Heart right ventricle (tissue), 16 donors: ENCODE measurements around the gene CMPK2. TPM values are rescaled to one million over a fixed set of nuclear protein-coding genes. Genes with fewer than 3 reads are reported as not detected.

Experiments used
- ATAC-seq, 8 donors: fragments of 200-7000 bp; cut with Tn5 transposase; one replicate each; pipeline ENCODE4 v1.9.1; 2020; ENCODE audit warnings: mild to moderate bottlenecking in 8 of 8, moderate library complexity in 8 of 8, moderate number of reproducible peaks in 1 of 8
- DNase-seq, 2 donors: peaks; one replicate each; pipeline ENCODE4 v3.0.0-alpha.2; 2020
- H3K27ac ChIP-seq, 10 donors: fragments of 200-600 bp; sonication (generic) in 2 of 10; one replicate each; pipeline versions ENCODE4 v1.5.0 to v1.8.0; 2020 to 2022; ENCODE audit warnings: mild to moderate bottlenecking in 3 of 10
- H3K27me3 ChIP-seq, 7 donors: fragments of 200-600 bp; one replicate each; pipeline ENCODE4 v1.8.0; 2021 to 2022; ENCODE audit warnings: mild to moderate bottlenecking in 2 of 7
- H3K36me3 ChIP-seq, 9 donors: fragments of 200-600 bp; sonication (generic) in 1 of 9; one replicate each; pipeline versions ENCODE4 v1.5.0 to v1.8.0; 2020 to 2022; ENCODE audit warnings: mild to moderate bottlenecking in 2 of 9
- H3K4me1 ChIP-seq, 9 donors: fragments of 200-600 bp; sonication (generic) in 1 of 9; one replicate each; pipeline versions ENCODE4 v1.5.0 to v1.8.0; 2020 to 2022; ENCODE audit warnings: mild to moderate bottlenecking in 4 of 9
- H3K4me3 ChIP-seq, 10 donors: fragments of 200-600 bp; sonication (generic) in 2 of 10; one replicate each; pipeline versions ENCODE4 v1.5.0 to v1.8.0; 2020 to 2022; ENCODE audit warnings: mild to moderate bottlenecking in 7 of 10, moderate library complexity in 2 of 10
- H3K9me3 ChIP-seq, 11 donors: fragments of 200-600 bp in 10 of 11; sonication (generic) in 2 of 11; one replicate each; pipeline versions ENCODE4 v1.5.0 to v1.8.0; 2013 to 2022; ENCODE audit warnings: mild to moderate bottlenecking in 2 of 11, control low read depth in 1 of 11, moderate library complexity in 1 of 11
- CTCF ChIP-seq, 9 donors: fragments of 200-600 bp; sonication (generic) in 2 of 9; IDR thresholded peaks; one replicate each; pipeline versions ENCODE4 v1.5.0 to v1.8.0; 2021 to 2022; ENCODE audit warnings: antibody characterized with exemption in 9 of 9, mild to moderate bottlenecking in 5 of 9, moderate library complexity in 1 of 9
- WGBS, 2 donors: extraction: QIAGEN DNeasy Blood & Tissue Kit; methylation state at CpG; one replicate each; pipeline ENCODE4 v1.1.7; 2013; ENCODE audit warnings: inconsistent platforms in 1 of 2; 5-methylcytosine and 5-hydroxymethylcytosine counted together
- intact Hi-C, 10 donors: fragments of 100-400 bp; cut with DNase I; formaldehyde crosslinking; loops; one replicate each; pipeline versions ENCODE4 v1.11.1 to v1.14.2; 2022
- long read RNA-seq, 3 donors: library from polyadenylated mRNA; unstranded; transcript quantifications; one replicate each; pipeline ENCODE4 v2.0.0, GENCODE V29; 2020 to 2021
- polyA plus RNA-seq, 2 donors: library from polyadenylated mRNA; stranded (reverse); fragments of 200-250 nt; gene quantifications; one replicate each; pipeline ENCODE4 v1.2.3, GENCODE V29; 2013
- total RNA-seq, 10 donors: library from RNA; stranded (reverse); fragmentation: NEBNext Ultra II Directional in 3 of 10; extraction: Animal tissue kit (Norgen Biotek cat#: 25700) in 3 of 10; gene quantifications; one replicate each; pipeline versions ENCODE4 v1.2.1 to v1.2.4, GENCODE V29; 2021 to 2023
- donor health status: Arrhythmogenic right ventricular cardiomyopathy.
- donor health status: ischemic (EF 13 %, LVEDD 7.1; RV severe dilation, severe dysfunction).
- donor health status: healthy with polysubstance abuse.
- donor health status: DM: no; HTN: yes; CAD: no.
- donor health status: DM: no; HTN: no; CAD: no.
- donor health status: ischemic (EF 25% LVEDD 6.9; RV normal size, moderate dysfunction).
- donor health status: ischemic (EF 25% LVEDD 5.7; RV mildly dilated, moderate dysfunction).
- donor health status: healthy.
- donor health status: DM: yes; HTN: yes; CAD: no.
- donor health status: Ischemic cardiomyopathy.
- donor health status: ischemic (EF 35%, LVEDD 5.7; RV mildly dilated, moderate dysfunction).
- donor health status: nonischemic (EF 11% LVEDD 7.7; RV severe dilation, severe dysfunction).
- donor health status: DM: yes; HTN: yes; CAD: no.
- donor health status: PGD.
- donor health status: ischemic (EF 29% LVEDD 5.4; RV normal size, mild dysfunction).
- donor health status: nonischemic (EF 23%, LVEDD 6.1; RV moderate dilation, normal function).

Gene CMPK2, protein sequence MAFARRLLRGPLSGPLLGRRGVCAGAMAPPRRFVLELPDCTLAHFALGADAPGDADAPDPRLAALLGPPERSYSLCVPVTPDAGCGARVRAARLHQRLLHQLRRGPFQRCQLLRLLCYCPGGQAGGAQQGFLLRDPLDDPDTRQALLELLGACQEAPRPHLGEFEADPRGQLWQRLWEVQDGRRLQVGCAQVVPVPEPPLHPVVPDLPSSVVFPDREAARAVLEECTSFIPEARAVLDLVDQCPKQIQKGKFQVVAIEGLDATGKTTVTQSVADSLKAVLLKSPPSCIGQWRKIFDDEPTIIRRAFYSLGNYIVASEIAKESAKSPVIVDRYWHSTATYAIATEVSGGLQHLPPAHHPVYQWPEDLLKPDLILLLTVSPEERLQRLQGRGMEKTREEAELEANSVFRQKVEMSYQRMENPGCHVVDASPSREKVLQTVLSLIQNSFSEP
- total RNA-seq: 10 to 100 TPM in 2 of 10 donors, 1 to 10 TPM in 8; 3.9 to 21.4 (median 6.0) TPM
- polyA plus RNA-seq: 1 to 10 TPM; 2.4 to 2.9 TPM
- long read RNA-seq, donor 1, transcript CMPK2-201 (5 exons, 2,884 nt): major isoform, 21 of 30 reads
- long read RNA-seq, donor 1, partial matches to known transcripts: 1 of 30 reads
- long read RNA-seq, donor 1, other reads (novel, unspliced or antisense): 8 of 30 reads
- long read RNA-seq, donor 2, transcript CMPK2-201 (5 exons, 2,884 nt): major isoform, 10 of 18 reads
- long read RNA-seq, donor 2, partial matches to known transcripts: 1 of 18 reads
- long read RNA-seq, donor 2, other reads (novel, unspliced or antisense): 6 of 18 reads
- long read RNA-seq, donor 3, partial matches to known transcripts: 2 of 10 reads
- long read RNA-seq, donor 3, other reads (novel, unspliced or antisense): 4 of 10 reads

GRCh38 chr2:6865346-6866274, at the start of gene CMPK2:
Gene CMPK2, minus strand, starts transcription at chr2:6865907. Its CDS starts 211 bp downstream, at chr2:6865696.
- peak within 1 kb of the TSS; percentile 54 to 97 (median 81) for H3K4me3 ChIP-seq
- H3K4me1 ChIP-seq: peaks cover 0 to 37% (median 33%) of the 10 kb centered on the region in 9 donors
- H3K27ac ChIP-seq: peak within 1 kb of the TSS; percentile 79 to 99 (median 92)
- peaks cover 0 to 31% (median 7%) of the 10 kb centered on the region in 9 donors for H3K36me3 ChIP-seq
- ATAC-seq (peak; percentile 74 to 88 (median 82)), DNase-seq (peak; percentile 76 to 81)
- peaks cover 0 to 2% (median 0%) of the 10 kb centered on the region in 11 donors for H3K9me3 ChIP-seq
- 0% methylated on average over 102 to 115 of the region's 115 CpGs for WGBS, 2 donors
- TF ChIP-seq CTCF (IDR thresholded peaks at IDR 0.05): peak in 6 of 9 donors; percentile 13 to 47 (median 34)
- intact Hi-C loops: no loop called here
- H3K27me3 ChIP-seq: no peaks in the 10 kb centered on the region

GRCh38 chr2:6915399-6915798, 49.7 kb upstream of the CMPK2 start:
- no peak for TF ChIP-seq CTCF (IDR thresholded peaks at IDR 0.05)
- Histone ChIP-seq H3K4me1 (peaks cover 0 to 30% (median 21%) of the 10 kb centered on the region in 9 donors), H3K27me3 (no peaks in the 10 kb centered on the region), H3K36me3 (no peaks in the 10 kb centered on the region), H3K9me3 (no peaks in the 10 kb centered on the region), H3K4me3 (no peak overlapping the region), H3K27ac (no peak overlapping the region)
- ATAC-seq (no peak), DNase-seq (no peak)
- intact Hi-C loops: loop anchor here (5.0 kb wide), 6 partner anchors 92 to 132 kb away; no protein-coding TSS in a partner anchor
- WGBS, 2 donors: 88 to 94% methylated on average over 2 of the region's 2 CpGs

- Histone ChIP-seq H3K9me3 (no peaks in the 10 kb centered on the region), H3K4me1 (peaks cover 0 to 26% (median 16%) of the 10 kb centered on the region in 9 donors), H3K27me3 (no peaks in the 10 kb centered on the region), H3K27ac (no peak overlapping the region), H3K36me3 (no peaks in the 10 kb centered on the region), H3K4me3 (no peak overlapping the region)
- 92 to 97% methylated on average over 3 of the region's 3 CpGs for WGBS, 2 donors
- ATAC-seq: no peak
- no peak for DNase-seq
- intact Hi-C loops: loop anchor here (5.0 kb wide), 6 partner anchors 92 to 132 kb away; no protein-coding TSS in a partner anchor
- TF ChIP-seq CTCF (IDR thresholded peaks at IDR 0.05): no peak
Measured at GRCh38 chr2:6914828-6915227, 49.1 kb upstream of the CMPK2 start.
